ENCODE results near the gene NR3C2. TPM values are rescaled to one million over a fixed set of nuclear protein-coding genes. Genes with fewer than 3 reads are reported as not detected.

The NR3C2 gene
- polyA plus RNA-seq, 1 experiment, result 0.14 TPM

GRCh38 chr4:148341980-148342800 lies 100.0 kb downstream of the NR3C2 start:
- CTCF ChIA-PET, result interaction anchor here (0.6 kb wide), 1 partner anchor 35 kb away, joined by 3 read pairs; no protein-coding TSS in a partner anchor
- H3K4me3 ChIP-seq (ENCODE audit: low read depth, low read length), result no peak overlapping the region
- TF ChIP-seq CTCF (IDR thresholded peaks at IDR 0.05; ENCODE audit: low read depth, low read length), result no peak
- DNase-seq (ENCODE audit: low read depth, low spot score), result no peak
- POLR2A ChIA-PET, result no interaction called here
- no peaks in the 10 kb centered on the region for H3K9me3 ChIP-seq (ENCODE audit: control insufficient read depth, insufficient read depth, low read length)
- H3K27me3 ChIP-seq (ENCODE audit: control insufficient read depth, insufficient read depth, low read length), result no peaks in the 10 kb centered on the region
- H3K27ac ChIP-seq (ENCODE audit: low read depth, low read length), result no peak overlapping the region

GRCh38 chr4:148335133-148335532 lies 107.1 kb downstream of the NR3C2 start:
- POLR2A ChIA-PET, result no interaction called here
- H3K9me3 ChIP-seq (ENCODE audit: control insufficient read depth, insufficient read depth, low read length), result no peaks in the 10 kb centered on the region
- no peak for DNase-seq (ENCODE audit: low read depth, low spot score)
- no peak for TF ChIP-seq CTCF (IDR thresholded peaks at IDR 0.05; ENCODE audit: low read depth, low read length)
- CTCF ChIA-PET, result no interaction called here
- no peak overlapping the region for H3K27ac ChIP-seq (ENCODE audit: low read depth, low read length)
- no peak overlapping the region for H3K4me3 ChIP-seq (ENCODE audit: low read depth, low read length)
- H3K27me3 ChIP-seq (ENCODE audit: control insufficient read depth, insufficient read depth, low read length), result no peaks in the 10 kb centered on the region

- POLR2A ChIA-PET, result no interaction called here
- no peak for DNase-seq (ENCODE audit: low read depth, low spot score)
- CTCF ChIA-PET, result no interaction called here
- TF ChIP-seq CTCF (IDR thresholded peaks at IDR 0.05; ENCODE audit: low read depth, low read length), result no peak
- Histone ChIP-seq H3K4me3 (ENCODE audit: low read depth, low read length) (no peak overlapping the region), H3K9me3 (ENCODE audit: control insufficient read depth, insufficient read depth, low read length) (no peaks in the 10 kb centered on the region), H3K27ac (ENCODE audit: low read depth, low read length) (no peak overlapping the region), H3K27me3 (ENCODE audit: control insufficient read depth, insufficient read depth, low read length) (no peaks in the 10 kb centered on the region)
Measured at GRCh38 chr4:148333265-148333664, 108.9 kb downstream of the NR3C2 start.

- ChIA-PET CTCF (no interaction called here), POLR2A (no interaction called here)
- H3K27me3 ChIP-seq (ENCODE audit: control insufficient read depth, insufficient read depth, low read length), result no peaks in the 10 kb centered on the region
- no peak for TF ChIP-seq CTCF (IDR thresholded peaks at IDR 0.05; ENCODE audit: low read depth, low read length)
- H3K4me3 ChIP-seq (ENCODE audit: low read depth, low read length), result no peak overlapping the region
- H3K27ac ChIP-seq (ENCODE audit: low read depth, low read length), result no peak overlapping the region
- no peak for DNase-seq (ENCODE audit: low read depth, low spot score)
- H3K9me3 ChIP-seq (ENCODE audit: control insufficient read depth, insufficient read depth, low read length), result no peaks in the 10 kb centered on the region
Measured at GRCh38 chr4:148332486-148332885, 109.7 kb downstream of the NR3C2 start.

GRCh38 chr4:148330724-148331123 lies 111.5 kb downstream of the NR3C2 start:
- DNase-seq (ENCODE audit: low read depth, low spot score), result no peak
- no peak for TF ChIP-seq CTCF (IDR thresholded peaks at IDR 0.05; ENCODE audit: low read depth, low read length)
- CTCF ChIA-PET, result no interaction called here
- Histone ChIP-seq H3K27ac (ENCODE audit: low read depth, low read length) (no peak overlapping the region), H3K4me3 (ENCODE audit: low read depth, low read length) (no peak overlapping the region), H3K27me3 (ENCODE audit: control insufficient read depth, insufficient read depth, low read length) (no peaks in the 10 kb centered on the region), H3K9me3 (ENCODE audit: control insufficient read depth, insufficient read depth, low read length) (no peaks in the 10 kb centered on the region)
- POLR2A ChIA-PET, result no interaction called here

Data from AG04450 (cell line).